Right renal cortex interstitium (tissue), 3 donors: ENCODE results near the gene FAM227B. TPM values are rescaled to one million over a fixed set of nuclear protein-coding genes. Genes with fewer than 3 reads are reported as not detected.
"Not testable (repeated sequence)": the region's sequence is repeated elsewhere in the genome, so short reads cannot be mapped to it uniquely, and the experiment has no call there.

ENCODE experiments used
- DNase-seq, 3 donors: peaks; one replicate each; pipeline ENCODE4 v3.0.0-alpha.2; 2013; ENCODE audit warnings: low read depth in 3 of 3, low spot score in 2 of 3
- polyA plus RNA-seq, 3 donors: library from polyadenylated mRNA; unstranded; fragments of 120-200 nt; gene quantifications; one replicate each; pipeline ENCODE4 v1.2.1, GENCODE V29; 2013; ENCODE audit not compliant: insufficient read length in 3 of 3

The FAM227B gene
- polyA plus RNA-seq, 3 donors: 16.1 to 18.5 (median 16.4) TPM

GRCh38 chr15:49619226-49619625 is 1.4 kb downstream of the FAM227B start:
- no peak for DNase-seq

- not testable (repeated sequence) for DNase-seq
Observed at GRCh38 chr15:49612240-49612639, 8.4 kb downstream of the FAM227B start.

GRCh38 chr15:49610157-49610918 is 10.3 kb downstream of the FAM227B start:
- DNase-seq: no peak

- DNase-seq: no peak
Observed at GRCh38 chr15:49606594-49606993, 14.0 kb downstream of the FAM227B start.

GRCh38 chr15:49605588-49605987 is 15.0 kb downstream of the FAM227B start:
- DNase-seq: no peak

- DNase-seq: no peak
Observed at GRCh38 chr15:49604625-49605409, 15.8 kb downstream of the FAM227B start.

- not testable (repeated sequence) for DNase-seq
Observed at GRCh38 chr15:49592829-49593316, 27.7 kb downstream of the FAM227B start.

GRCh38 chr15:49589030-49589429 is 31.6 kb downstream of the FAM227B start:
- no peak for DNase-seq

GRCh38 chr15:49573421-49573820 is 47.2 kb downstream of the FAM227B start:
- no peak for DNase-seq

- DNase-seq: no peak
Observed at GRCh38 chr15:49570672-49571071, 49.9 kb downstream of the FAM227B start.

- no peak for DNase-seq
Observed at GRCh38 chr15:49570174-49570573, 50.4 kb downstream of the FAM227B start.

GRCh38 chr15:49560045-49560444 is 60.6 kb downstream of the FAM227B start:
- DNase-seq: no peak

- DNase-seq: no peak
Observed at GRCh38 chr15:49558929-49559328, 61.7 kb downstream of the FAM227B start.

- DNase-seq: no peak
Observed at GRCh38 chr15:49556437-49556836, 64.2 kb downstream of the FAM227B start.

- not testable (repeated sequence) for DNase-seq
Observed at GRCh38 chr15:49550342-49550741, 70.3 kb downstream of the FAM227B start.

GRCh38 chr15:49538520-49538919 is 82.1 kb downstream of the FAM227B start:
- no peak for DNase-seq

GRCh38 chr15:49530092-49530491 is 90.5 kb downstream of the FAM227B start:
- no peak for DNase-seq

GRCh38 chr15:49528289-49528688 is 92.3 kb downstream of the FAM227B start:
- DNase-seq: no peak

- DNase-seq: no peak
Observed at GRCh38 chr15:49521802-49522201, 98.8 kb downstream of the FAM227B start.

- DNase-seq: not testable (repeated sequence)
Observed at GRCh38 chr15:49512739-49513138, 107.9 kb downstream of the FAM227B start.

GRCh38 chr15:49507261-49507660 is 113.4 kb downstream of the FAM227B start:
- DNase-seq: no peak

GRCh38 chr15:49506341-49506740 is 114.3 kb downstream of the FAM227B start:
- no peak for DNase-seq
